GM21390 (cell line): ENCODE measurements around the gene GNAT3.

Experiments used
- ATAC-seq: cut with Tn5 transposase; IDR thresholded peaks from one replicate; pipeline ENCODE4 v1.9.1; 2021; ENCODE audit not compliant: unreplicated experiment

The GNAT3 gene

GRCh38 chr7:80505900-80506500, 5.9 kb downstream of the GNAT3 start:
- ATAC-seq = no peak

- ATAC-seq = no peak
These were observed 11.5 kb downstream of the GNAT3 start for GRCh38 chr7:80500325-80500724.

- no peak for ATAC-seq
These were observed 12.4 kb downstream of the GNAT3 start for GRCh38 chr7:80499350-80499953.

- ATAC-seq = no peak
These were observed 13.1 kb downstream of the GNAT3 start for GRCh38 chr7:80498481-80499349.

GRCh38 chr7:80496586-80496985, 15.3 kb downstream of the GNAT3 start:
- no peak for ATAC-seq

GRCh38 chr7:80493121-80493849, 18.6 kb downstream of the GNAT3 start:
- no peak for ATAC-seq

- ATAC-seq = no peak
These were observed 20.4 kb downstream of the GNAT3 start for GRCh38 chr7:80491462-80491861.

GRCh38 chr7:80488851-80489370, 23.0 kb downstream of the GNAT3 start:
- no peak for ATAC-seq

GRCh38 chr7:80488406-80488805, 23.5 kb downstream of the GNAT3 start:
- ATAC-seq = no peak

- ATAC-seq = no peak
These were observed 26.1 kb downstream of the GNAT3 start for GRCh38 chr7:80485721-80486120.

- ATAC-seq = no peak
These were observed 28.9 kb downstream of the GNAT3 start for GRCh38 chr7:80482950-80483349.

- ATAC-seq = no peak
These were observed 30.5 kb downstream of the GNAT3 start for GRCh38 chr7:80481196-80481884.

- no peak for ATAC-seq
These were observed 31.3 kb downstream of the GNAT3 start for GRCh38 chr7:80480566-80480965.

GRCh38 chr7:80478683-80479082, 33.2 kb downstream of the GNAT3 start:
- no peak for ATAC-seq

GRCh38 chr7:80476035-80476434, 35.8 kb downstream of the GNAT3 start:
- no peak for ATAC-seq

- ATAC-seq = no peak
These were observed 36.5 kb downstream of the GNAT3 start for GRCh38 chr7:80475383-80475782.

GRCh38 chr7:80473751-80474150, 38.1 kb downstream of the GNAT3 start:
- no peak for ATAC-seq

GRCh38 chr7:80472491-80473200, 39.2 kb downstream of the GNAT3 start:
- no peak for ATAC-seq

GRCh38 chr7:80468931-80469714, 42.7 kb downstream of the GNAT3 start:
- no peak for ATAC-seq
